Glutamatergic neuron (in vitro differentiated cells): ENCODE data around the gene OR7D2. TPM values are rescaled to one million over a fixed set of nuclear protein-coding genes. Genes with fewer than 3 reads are reported as not detected.

Experiments
- DNase-seq: peaks from one replicate; pipeline ENCODE4 v3.0.0; 2022
- H3K27ac Mint-ChIP-seq: one replicate; pipeline ENCODE4 v1.8.0; 2020; ENCODE audit warnings: mild to moderate bottlenecking, mixed read lengths, inconsistent platforms; ENCODE audit not compliant: unreplicated experiment
- H3K27me3 Mint-ChIP-seq: one replicate; pipeline ENCODE4 v1.8.0; 2020; ENCODE audit warnings: mild to moderate bottlenecking, moderate library complexity, mixed read lengths, inconsistent platforms; ENCODE audit not compliant: unreplicated experiment
- H3K36me3 Mint-ChIP-seq: one replicate; pipeline ENCODE4 v1.8.0; 2020; ENCODE audit warnings: mild to moderate bottlenecking, mixed read lengths, inconsistent platforms; ENCODE audit not compliant: unreplicated experiment
- H3K4me1 Mint-ChIP-seq: one replicate; pipeline ENCODE4 v1.8.0; 2020; ENCODE audit warnings: mild to moderate bottlenecking, low read depth, mixed read lengths, inconsistent platforms; ENCODE audit not compliant: unreplicated experiment
- H3K4me3 Mint-ChIP-seq: one replicate; pipeline ENCODE4 v1.8.0; 2020; ENCODE audit warnings: mild to moderate bottlenecking, mixed read lengths, inconsistent platforms; ENCODE audit not compliant: unreplicated experiment
- H3K9me3 Mint-ChIP-seq: one replicate; pipeline ENCODE4 v1.8.0; 2020; ENCODE audit warnings: mild to moderate bottlenecking, moderate library complexity, mixed read lengths, inconsistent platforms; ENCODE audit not compliant: unreplicated experiment
- CTCF ChIP-seq: fragments of 200-600 bp; sonication (generic); IDR thresholded peaks from one replicate; pipeline ENCODE4 v1.5.0; 2021; ENCODE audit not compliant: partially characterized antibody, unreplicated experiment
- total RNA-seq: library from RNA; stranded (reverse); fragmentation: NEBNext Ultra II Directional; extraction: Animal tissue kit (Norgen Biotek cat#: 25700); gene quantifications from one replicate; pipeline ENCODE4 v1.2.1, GENCODE V29; 2021; ENCODE audit not compliant: unreplicated experiment

OR7D2 gene
- total RNA-seq, 1 donor from 2014 or later, result not detected

- H3K36me3 Mint-ChIP-seq, result peaks cover 79% of the 10 kb centered on the region
- no peak for TF ChIP-seq CTCF
- H3K27ac Mint-ChIP-seq, result no peak overlapping the region
- H3K27me3 Mint-ChIP-seq, result peaks cover 2% of the 10 kb centered on the region
- H3K4me3 Mint-ChIP-seq, result no peak overlapping the region
- peaks cover 32% of the 10 kb centered on the region for H3K9me3 Mint-ChIP-seq
- no peaks in the 10 kb centered on the region for H3K4me1 Mint-ChIP-seq
- no peak for DNase-seq
These were observed 27.4 kb upstream of the OR7D2 start for GRCh38 chr19:9151367-9151766.

DNA sequence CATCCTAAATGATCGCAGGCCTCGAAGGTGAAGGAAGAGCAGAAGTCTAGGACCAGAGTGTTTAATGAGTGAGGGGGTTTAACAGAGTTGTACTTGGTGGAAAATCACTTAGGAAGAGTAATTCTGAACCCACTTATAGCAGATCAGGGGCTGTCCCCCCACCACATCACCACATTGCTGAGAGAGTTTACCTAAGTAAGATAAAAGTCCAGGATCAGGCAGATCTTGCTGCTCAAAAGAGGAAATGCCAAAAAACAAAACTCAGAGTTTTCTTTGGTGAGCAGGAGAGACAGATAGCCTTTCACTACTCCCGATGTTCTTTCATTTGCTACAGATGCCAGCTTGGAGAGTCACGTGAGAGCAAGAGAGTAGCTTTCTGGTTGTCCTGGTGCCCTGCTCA is 23.2 kb upstream of the OR7D2 start:
- H3K36me3 Mint-ChIP-seq, result peaks cover 74% of the 10 kb centered on the region
- peaks cover 37% of the 10 kb centered on the region for H3K9me3 Mint-ChIP-seq
- H3K4me3 Mint-ChIP-seq, result no peak overlapping the region
- no peak for DNase-seq
- no peak overlapping the region for H3K27ac Mint-ChIP-seq
- TF ChIP-seq CTCF, result no peak
- H3K27me3 Mint-ChIP-seq, result peaks cover 8% of the 10 kb centered on the region
- H3K4me1 Mint-ChIP-seq, result no peaks in the 10 kb centered on the region

GRCh38 chr19:9156304-9156703 is 22.5 kb upstream of the OR7D2 start:
- peaks cover 74% of the 10 kb centered on the region for H3K36me3 Mint-ChIP-seq
- H3K4me3 Mint-ChIP-seq, result no peak overlapping the region
- DNase-seq, result no peak
- no peak overlapping the region for H3K27ac Mint-ChIP-seq
- H3K27me3 Mint-ChIP-seq, result peaks cover 8% of the 10 kb centered on the region
- peaks cover 41% of the 10 kb centered on the region for H3K9me3 Mint-ChIP-seq
- TF ChIP-seq CTCF, result no peak
- no peaks in the 10 kb centered on the region for H3K4me1 Mint-ChIP-seq

- DNase-seq, result no peak
- no peak for TF ChIP-seq CTCF
- no peak overlapping the region for H3K4me3 Mint-ChIP-seq
- H3K36me3 Mint-ChIP-seq, result peaks cover 76% of the 10 kb centered on the region
- peaks cover 5% of the 10 kb centered on the region for H3K27me3 Mint-ChIP-seq
- no peaks in the 10 kb centered on the region for H3K4me1 Mint-ChIP-seq
- H3K9me3 Mint-ChIP-seq, result peaks cover 28% of the 10 kb centered on the region
- H3K27ac Mint-ChIP-seq, result no peak overlapping the region
These were observed 18.9 kb upstream of the OR7D2 start for GRCh38 chr19:9159891-9160290.

- H3K9me3 Mint-ChIP-seq, result peaks cover 27% of the 10 kb centered on the region
- H3K36me3 Mint-ChIP-seq, result peaks cover 70% of the 10 kb centered on the region
- H3K27ac Mint-ChIP-seq, result no peak overlapping the region
- no peak for TF ChIP-seq CTCF
- peaks cover 5% of the 10 kb centered on the region for H3K27me3 Mint-ChIP-seq
- DNase-seq, result no peak
- H3K4me1 Mint-ChIP-seq, result no peaks in the 10 kb centered on the region
- no peak overlapping the region for H3K4me3 Mint-ChIP-seq
These were observed 17.4 kb upstream of the OR7D2 start for GRCh38 chr19:9161427-9161826.
